ENCODE results near the gene EIF5A. TPM values are rescaled to one million over a fixed set of nuclear protein-coding genes. Genes with fewer than 3 reads are reported as not detected.

Gene EIF5A
- total and polyA plus RNA-seq, 2 of the 8 experiments (the other 6 are each of a cell fraction or from before 2014, with no cell fraction given), result 717 to 1,172 TPM

DNA sequence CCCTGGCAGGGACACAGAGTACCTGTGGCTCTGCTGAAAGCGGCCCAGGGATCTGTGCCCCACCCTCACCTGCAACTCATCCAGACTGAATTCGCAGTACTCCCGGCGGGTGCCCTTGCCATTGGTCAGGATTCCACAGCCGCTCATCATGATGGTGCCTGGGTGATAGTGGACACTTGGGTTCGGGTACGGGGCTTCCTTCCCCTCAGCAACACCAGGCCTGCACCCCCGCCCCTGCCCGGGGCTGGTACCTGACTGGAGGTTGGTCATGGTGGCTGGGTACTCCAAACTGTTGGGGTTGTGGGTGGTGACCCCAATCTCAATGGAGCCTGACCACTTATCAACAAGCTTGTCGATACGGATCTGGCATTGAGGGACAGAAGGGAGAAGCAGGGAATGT, 18.8 kb downstream of the EIF5A start (continued):
- TF ChIP-seq, protein P1, sequence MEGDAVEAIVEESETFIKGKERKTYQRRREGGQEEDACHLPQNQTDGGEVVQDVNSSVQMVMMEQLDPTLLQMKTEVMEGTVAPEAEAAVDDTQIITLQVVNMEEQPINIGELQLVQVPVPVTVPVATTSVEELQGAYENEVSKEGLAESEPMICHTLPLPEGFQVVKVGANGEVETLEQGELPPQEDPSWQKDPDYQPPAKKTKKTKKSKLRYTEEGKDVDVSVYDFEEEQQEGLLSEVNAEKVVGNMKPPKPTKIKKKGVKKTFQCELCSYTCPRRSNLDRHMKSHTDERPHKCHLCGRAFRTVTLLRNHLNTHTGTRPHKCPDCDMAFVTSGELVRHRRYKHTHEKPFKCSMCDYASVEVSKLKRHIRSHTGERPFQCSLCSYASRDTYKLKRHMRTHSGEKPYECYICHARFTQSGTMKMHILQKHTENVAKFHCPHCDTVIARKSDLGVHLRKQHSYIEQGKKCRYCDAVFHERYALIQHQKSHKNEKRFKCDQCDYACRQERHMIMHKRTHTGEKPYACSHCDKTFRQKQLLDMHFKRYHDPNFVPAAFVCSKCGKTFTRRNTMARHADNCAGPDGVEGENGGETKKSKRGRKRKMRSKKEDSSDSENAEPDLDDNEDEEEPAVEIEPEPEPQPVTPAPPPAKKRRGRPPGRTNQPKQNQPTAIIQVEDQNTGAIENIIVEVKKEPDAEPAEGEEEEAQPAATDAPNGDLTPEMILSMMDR (IDR thresholded peaks at IDR 0.05; ENCODE audit: control extremely low read depth in 1 of 3, insufficient read depth in 1 of 3, low read depth in 1 of 3, low read length in 3 of 3), result no peak
- TF ChIP-seq GTF2F1 (IDR thresholded peaks at IDR 0.05; ENCODE audit: borderline replicate concordance, low read depth, low read length) (no peak), CBX8 (IDR thresholded peaks at IDR 0.05; ENCODE audit: borderline replicate concordance, low read depth, low read length) (no peak), SIN3A (conservative IDR thresholded peaks at IDR 0.05 in 1 of 2, IDR thresholded peaks at IDR 0.05 in 1 of 2; ENCODE audit: low read depth in 1 of 2, low read length in 2 of 2) (no peak), SUZ12 (IDR thresholded peaks at IDR 0.05; ENCODE audit: low read length) (no peak)

Data from H1 (cell line).